BJ (cell line): ENCODE measurements around the gene TUT7. TPM values are rescaled to one million over a fixed set of nuclear protein-coding genes. Genes with fewer than 3 reads are reported as not detected.
"Not testable (repeated sequence)": the region's sequence is repeated elsewhere in the genome, so short reads cannot be mapped to it uniquely, and the experiment has no call there.

ENCODE experiments used
- CTCF ChIA-PET: fragments of 350-600 bp; formaldehyde crosslinking; extraction: SDS; loops from one replicate; lab custom pipeline; 2021; ENCODE audit warnings: antibody characterized with exemption, inconsistent platforms; lab: Yijun Ruan, JAX
- POLR2A ChIA-PET: fragments of 300-600 bp; sonication (Branson Sonifier 250); formaldehyde crosslinking; extraction: SDS; loops from one replicate; lab custom pipeline; 2021; ENCODE audit warnings: antibody characterized with exemption; lab: Charles Lee
- DNase-seq: peaks from one replicate; pipeline ENCODE4 v3.0.0-alpha.2; 2011; ENCODE audit warnings: low read depth
- H3K27me3 ChIP-seq: 2 replicates; pipeline ENCODE4 v1.6.0; 2011; ENCODE audit warnings: low read length; ENCODE audit not compliant: control insufficient read depth, insufficient read depth
- H3K36me3 ChIP-seq: 2 replicates; pipeline ENCODE4 v1.5.1; 2011; ENCODE audit warnings: low read length; ENCODE audit not compliant: control insufficient read depth, insufficient read depth
- H3K4me3 ChIP-seq: 2 replicates; pipeline ENCODE4 v1.5.1; 2011; ENCODE audit warnings: low read depth, mild to moderate bottlenecking, control low read depth, low read length
- CTCF ChIP-seq: IDR thresholded peaks from 2 replicates; pipeline ENCODE4 v1.5.1; 2011; ENCODE audit warnings: low read depth, mild to moderate bottlenecking, control low read depth, inconsistent platforms, low read length, moderate library complexity; ENCODE audit not compliant: insufficient read depth
- polyA plus RNA-seq: library from polyadenylated mRNA; depleted of rRNA; stranded (reverse); fragments of >200 nt; gene quantifications from 2 replicates; pipeline ENCODE4 v1.2.3, GENCODE V29; 2011

The TUT7 gene
- polyA plus RNA-seq, 1 experiment: 11.5 TPM

- CTCF ChIA-PET: interaction anchor here (0.8 kb wide), 1 partner anchor 10 kb away, joined by 3 read pairs; no protein-coding TSS in a partner anchor
- Histone ChIP-seq H3K36me3 (peaks cover 14% of the 10 kb centered on the region), H3K27me3 (no peaks in the 10 kb centered on the region), H3K4me3 (no peak overlapping the region)
- no peak for TF ChIP-seq CTCF
- POLR2A ChIA-PET: no interaction called here
- no peak for DNase-seq
Observed at GRCh38 chr9:86303316-86303975, 50.8 kb downstream of the TUT7 start.

- TF ChIP-seq CTCF: no peak
- ChIA-PET POLR2A (interaction anchor here (0.6 kb wide), 1 partner anchor 1909 kb away, joined by 3 read pairs; no protein-coding TSS in a partner anchor), CTCF (no interaction called here)
- H3K4me3 ChIP-seq: no peak overlapping the region
- peaks cover 13% of the 10 kb centered on the region for H3K36me3 ChIP-seq
- DNase-seq: no peak
- H3K27me3 ChIP-seq: no peaks in the 10 kb centered on the region
Observed at GRCh38 chr9:86301686-86302085, 52.5 kb downstream of the TUT7 start.

- POLR2A ChIA-PET: no interaction called here
- DNase-seq: no peak
- Histone ChIP-seq H3K36me3 (peaks cover 12% of the 10 kb centered on the region), H3K27me3 (no peaks in the 10 kb centered on the region), H3K4me3 (no peak overlapping the region)
- TF ChIP-seq CTCF: no peak
- CTCF ChIA-PET: no interaction called here
Observed at GRCh38 chr9:86300701-86301100, 53.5 kb downstream of the TUT7 start.

GRCh38 chr9:86298873-86299272 lies 55.3 kb downstream of the TUT7 start:
- ChIA-PET CTCF (interaction anchor here (0.9 kb wide), 1 partner anchor 13 kb away, joined by 3 read pairs; no protein-coding TSS in a partner anchor), POLR2A (no interaction called here)
- no peak for DNase-seq
- TF ChIP-seq CTCF: no peak
- no peak overlapping the region for H3K4me3 ChIP-seq
- peaks cover 12% of the 10 kb centered on the region for H3K36me3 ChIP-seq
- no peaks in the 10 kb centered on the region for H3K27me3 ChIP-seq

- H3K36me3 ChIP-seq, CTCF ChIA-PET, POLR2A ChIA-PET, H3K27me3 ChIP-seq, DNase-seq, H3K4me3 ChIP-seq: not testable (repeated sequence)
Observed at GRCh38 chr9:86290341-86290740, 63.9 kb downstream of the TUT7 start.
